Suprapubic skin (tissue), 4 donors: ENCODE data around the gene FERMT1. TPM values are rescaled to one million over a fixed set of nuclear protein-coding genes. Genes with fewer than 3 reads are reported as not detected.

ENCODE experiments used
- DNase-seq, 2 donors: peaks; one replicate each; pipeline ENCODE4 v3.0.0-alpha.2; 2019; ENCODE audit warnings: low spot score in 2 of 2
- H3K27ac ChIP-seq: fragments of 200-600 bp; sonication (generic); one replicate; pipeline ENCODE4 v1.5.1; 2019
- H3K27me3 ChIP-seq: fragments of 200-600 bp; sonication (generic); one replicate; pipeline ENCODE4 v1.5.1; 2019
- H3K36me3 ChIP-seq: fragments of 200-600 bp; sonication (generic); one replicate; pipeline ENCODE4 v1.5.1; 2019
- H3K4me1 ChIP-seq: fragments of 200-600 bp; sonication (generic); one replicate; pipeline ENCODE4 v1.5.1; 2019
- H3K4me3 ChIP-seq: fragments of 200-600 bp; sonication (generic); one replicate; pipeline ENCODE4 v1.5.1; 2019; ENCODE audit warnings: mild to moderate bottlenecking
- H3K9me3 ChIP-seq: fragments of 200-600 bp; sonication (generic); one replicate; pipeline ENCODE4 v1.5.1; 2019
- CTCF ChIP-seq, 2 donors: fragments of 200-600 bp in 1 of 2; fragments of 450-650 bp in 1 of 2; sonication (generic) in 1 of 2; IDR thresholded peaks; one replicate each; pipeline ENCODE4 v1.5.1; 2016 to 2019; ENCODE audit warnings: antibody characterized with exemption in 2 of 2, mild to moderate bottlenecking in 1 of 2, moderate library complexity in 1 of 2
- EP300 ChIP-seq: sonication (generic); formaldehyde crosslinking; IDR thresholded peaks from one replicate; pipeline ENCODE4 v1.6.1; 2017; ENCODE audit warnings: antibody characterized with exemption
- POLR2A ChIP-seq, 2 donors: fragments of 450-650 bp; IDR thresholded peaks; one replicate each; pipeline ENCODE4 v1.6.1; 2017; ENCODE audit warnings: antibody characterized with exemption in 2 of 2, mild to moderate bottlenecking in 2 of 2, moderate library complexity in 2 of 2
- POLR2AphosphoS5 ChIP-seq, 3 donors: sonication (generic); formaldehyde crosslinking; IDR thresholded peaks; one replicate each; pipeline ENCODE4 v1.6.1; 2017; ENCODE audit warnings: antibody characterized with exemption in 3 of 3
- WGBS: methylation state at CpG from one replicate; pipeline ENCODE4 v1.1.5; 2018; 5-methylcytosine and 5-hydroxymethylcytosine counted together
- total RNA-seq, 4 donors: library from RNA; depleted of rRNA; stranded (reverse); fragments of >200 nt; gene quantifications; one replicate each; pipeline ENCODE4 v1.1.0, GENCODE V29; 2016

FERMT1 gene
- total RNA-seq, 4 donors from 2014 or later: 32.9 to 53.4 (median 37.5) TPM

DNA sequence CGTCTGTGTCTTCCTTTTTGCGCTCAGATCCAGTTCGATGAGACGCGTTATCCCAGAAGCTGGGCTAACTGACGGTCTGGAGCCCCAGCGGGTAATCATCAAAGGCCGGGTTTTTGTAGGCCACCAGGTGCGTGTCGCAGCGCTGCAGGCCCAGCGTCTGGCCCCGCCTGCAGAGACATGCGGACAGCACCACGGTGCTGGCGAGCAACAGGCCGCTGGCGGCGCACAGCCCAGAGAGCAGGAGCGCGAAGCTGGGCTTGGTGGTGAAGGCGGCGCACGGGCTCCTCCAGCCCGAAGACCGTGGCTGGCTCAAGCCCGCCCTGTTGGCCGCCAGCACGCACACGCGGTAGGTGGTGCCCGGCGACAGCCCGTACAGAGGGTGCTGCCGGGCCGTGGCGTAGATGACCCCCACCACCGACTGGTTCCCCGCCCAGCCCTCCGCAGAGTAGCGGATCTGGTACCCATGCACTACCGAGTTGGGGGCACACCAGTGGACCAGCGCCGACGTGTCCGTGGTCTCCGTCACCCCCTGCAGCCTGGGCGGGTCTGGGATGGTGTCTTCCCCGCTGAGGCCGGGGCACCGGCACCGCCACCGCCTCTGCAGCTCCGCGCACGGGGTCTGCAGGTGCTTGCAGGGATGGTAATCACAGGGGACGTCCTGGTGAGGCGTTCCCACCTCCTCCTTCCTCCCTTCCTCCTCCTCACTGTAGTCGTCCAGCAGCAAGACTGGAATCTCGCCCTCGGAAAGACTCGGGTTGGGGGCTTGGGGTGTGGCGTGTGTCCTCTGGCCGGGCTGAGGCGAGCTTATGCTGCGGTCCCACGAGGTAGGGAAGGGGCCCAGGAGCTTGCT is 81.6 kb downstream of the FERMT1 start:
- TF ChIP-seq EP300 (no peak), CTCF (IDR thresholded peaks at IDR 0.05) (no peak), POLR2A (IDR thresholded peaks at IDR 0.05) (no peak), POLR2AphosphoS5 (IDR thresholded peaks at IDR 0.05) (no peak)
- Histone ChIP-seq H3K9me3 (no peaks in the 10 kb centered on the region), H3K4me3 (no peak overlapping the region), H3K27ac (no peak overlapping the region), H3K27me3 (no peaks in the 10 kb centered on the region), H3K4me1 (no peaks in the 10 kb centered on the region), H3K36me3 (peaks cover 53% of the 10 kb centered on the region)
- no peak for DNase-seq
- 85% methylated on average over 43 of the region's 67 CpGs for WGBS

GRCh38 chr20:6040540-6040939 is 82.3 kb downstream of the FERMT1 start:
- no peak for DNase-seq
- no peaks in the 10 kb centered on the region for H3K4me1 ChIP-seq
- H3K4me3 ChIP-seq: no peak overlapping the region
- no peaks in the 10 kb centered on the region for H3K27me3 ChIP-seq
- TF ChIP-seq POLR2AphosphoS5 (IDR thresholded peaks at IDR 0.05) (no peak), CTCF (IDR thresholded peaks at IDR 0.05) (no peak), EP300 (no peak), POLR2A (IDR thresholded peaks at IDR 0.05) (no peak)
- no peaks in the 10 kb centered on the region for H3K9me3 ChIP-seq
- H3K27ac ChIP-seq: no peak overlapping the region
- peaks cover 60% of the 10 kb centered on the region for H3K36me3 ChIP-seq
- WGBS: 90% methylated on average over 8 of the region's 8 CpGs

DNA sequence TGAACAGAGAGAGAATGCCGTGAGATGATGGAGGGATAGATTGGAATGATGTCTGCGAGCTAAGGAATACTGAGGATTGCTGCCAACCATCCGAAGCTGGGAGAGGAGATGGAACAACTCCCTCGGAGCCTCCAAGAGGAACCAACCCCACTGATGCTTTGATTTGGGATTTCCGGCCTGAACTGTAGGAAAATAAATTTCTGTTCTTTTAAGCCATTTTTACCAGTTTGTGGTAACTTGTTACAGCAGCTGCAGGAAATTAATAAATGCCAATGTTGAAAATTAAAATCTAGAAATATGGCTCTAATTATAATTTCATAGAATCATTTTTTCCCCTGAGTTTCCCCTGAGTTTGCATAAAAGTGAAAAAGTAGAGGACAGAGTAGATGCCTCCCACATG is 83.1 kb downstream of the FERMT1 start:
- H3K9me3 ChIP-seq: no peaks in the 10 kb centered on the region
- WGBS: 71% methylated on average over 5 of the region's 5 CpGs
- no peaks in the 10 kb centered on the region for H3K27me3 ChIP-seq
- H3K4me1 ChIP-seq: no peaks in the 10 kb centered on the region
- DNase-seq: no peak
- TF ChIP-seq CTCF (IDR thresholded peaks at IDR 0.05): no peak
- TF ChIP-seq EP300: no peak
- TF ChIP-seq POLR2AphosphoS5 (IDR thresholded peaks at IDR 0.05): no peak
- no peak for TF ChIP-seq POLR2A (IDR thresholded peaks at IDR 0.05)
- H3K27ac ChIP-seq: no peak overlapping the region
- peaks cover 67% of the 10 kb centered on the region for H3K36me3 ChIP-seq
- no peak overlapping the region for H3K4me3 ChIP-seq

- DNase-seq: no peak
- Histone ChIP-seq H3K27ac (no peak overlapping the region), H3K4me1 (no peaks in the 10 kb centered on the region), H3K27me3 (no peaks in the 10 kb centered on the region), H3K9me3 (no peaks in the 10 kb centered on the region), H3K4me3 (no peak overlapping the region), H3K36me3 (peaks cover 82% of the 10 kb centered on the region)
- no peak for TF ChIP-seq CTCF (IDR thresholded peaks at IDR 0.05)
- TF ChIP-seq EP300: no peak
- TF ChIP-seq POLR2AphosphoS5 (IDR thresholded peaks at IDR 0.05): no peak
- no peak for TF ChIP-seq POLR2A (IDR thresholded peaks at IDR 0.05)
- whole genome bisulfite sequencing: 85% methylated on average over 3 of the region's 3 CpGs
Measured at GRCh38 chr20:6038256-6038655, 84.6 kb downstream of the FERMT1 start.

- Histone ChIP-seq H3K4me1 (no peaks in the 10 kb centered on the region), H3K27ac (no peak overlapping the region), H3K27me3 (no peaks in the 10 kb centered on the region), H3K9me3 (no peaks in the 10 kb centered on the region), H3K36me3 (peaks cover 78% of the 10 kb centered on the region), H3K4me3 (no peak overlapping the region)
- WGBS: 100% methylated on average over 1 of the region's 1 CpG
- DNase-seq: no peak
- TF ChIP-seq POLR2A (IDR thresholded peaks at IDR 0.05): no peak
- no peak for TF ChIP-seq EP300
- no peak for TF ChIP-seq CTCF (IDR thresholded peaks at IDR 0.05)
- TF ChIP-seq POLR2AphosphoS5 (IDR thresholded peaks at IDR 0.05): no peak
Measured at GRCh38 chr20:6037082-6037481, 85.7 kb downstream of the FERMT1 start.
